Measurements from ENCODE around the gene FOXN3.
"Not testable (repeated sequence)": the region's sequence is repeated elsewhere in the genome, so short reads cannot be mapped to it uniquely, and the experiment has no call there.

Gene FOXN3

DNA sequence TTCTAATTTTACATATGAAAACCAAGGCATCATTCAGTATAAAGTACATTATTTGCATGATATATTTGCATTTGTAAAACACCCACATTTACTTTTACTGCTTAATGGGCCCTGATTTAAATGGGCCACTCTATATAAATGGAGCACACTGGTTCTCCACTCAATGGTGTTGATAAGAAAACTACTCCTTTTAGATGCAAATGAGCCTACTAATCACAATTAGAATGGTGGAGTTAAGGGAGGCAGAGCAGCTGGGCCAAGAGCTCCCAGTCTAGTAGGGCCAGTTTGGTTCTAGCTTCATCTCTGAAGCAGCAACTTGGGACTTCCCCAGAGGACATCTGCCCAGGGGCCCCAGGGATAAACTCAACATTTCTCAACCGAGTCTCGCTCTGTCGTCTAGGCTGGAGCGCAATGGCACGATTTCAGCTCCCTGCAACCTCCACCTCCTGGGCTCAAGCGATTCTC, 120.7 kb downstream of the FOXN3 start:
- no peak for DNase-seq

DNA sequence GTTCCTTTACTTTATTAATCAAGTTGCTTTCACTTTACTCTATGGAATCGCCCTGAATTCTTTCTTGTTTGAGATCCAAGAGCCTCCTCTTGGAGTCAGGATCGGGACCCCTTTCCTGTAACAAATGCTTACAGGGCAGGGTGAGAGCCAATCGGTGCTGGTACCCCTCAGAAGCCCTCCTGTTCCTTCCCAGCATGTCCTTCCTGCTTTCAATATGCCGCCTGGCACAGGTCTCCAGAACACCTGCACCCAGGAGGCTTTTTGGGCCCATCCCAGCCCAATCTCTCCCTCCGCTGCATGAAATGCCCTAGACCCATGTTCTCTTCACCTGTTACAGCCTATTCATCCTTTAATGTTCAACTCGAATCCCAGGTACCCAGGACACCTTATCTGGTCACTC, 122.2 kb downstream of the FOXN3 start:
- no peak for DNase-seq

GRCh38 chr14:89294469-89294868, 122.6 kb downstream of the FOXN3 start:
- not testable (repeated sequence) for DNase-seq

GRCh38 chr14:89294060-89294459, 123.0 kb downstream of the FOXN3 start:
- no peak for DNase-seq

DNA sequence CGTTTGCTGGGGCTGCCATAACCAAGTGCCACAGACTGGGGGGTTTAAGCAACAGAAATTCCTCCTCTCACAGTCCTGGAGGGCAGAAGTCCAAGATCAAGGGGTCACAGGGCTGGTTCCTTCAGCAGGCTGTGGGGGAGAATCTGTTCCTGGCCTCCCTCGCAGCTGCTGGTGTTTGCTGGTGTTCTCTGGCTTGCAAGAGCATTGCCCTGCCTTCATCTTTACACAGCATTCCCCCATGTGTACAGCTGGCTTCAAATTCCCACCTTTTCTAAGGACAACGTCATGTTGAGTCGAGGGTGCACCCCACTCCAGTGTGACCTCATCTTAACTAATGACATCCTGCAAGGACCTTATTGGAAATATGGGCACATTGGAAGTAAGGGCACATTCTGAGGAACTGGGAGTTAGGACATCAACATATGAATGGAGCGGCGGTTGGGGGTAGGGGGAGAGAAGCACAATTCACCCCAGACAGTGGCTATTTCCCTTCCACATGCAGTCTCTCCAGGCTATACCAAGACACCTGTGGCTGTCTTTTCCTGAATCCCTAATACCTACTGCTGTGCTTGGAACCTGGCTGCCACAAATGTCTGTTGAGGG, 123.6 kb downstream of the FOXN3 start:
- no peak for DNase-seq

- DNase-seq = no peak
These were observed 124.3 kb downstream of the FOXN3 start for GRCh38 chr14:89292579-89293313.

- no peak for DNase-seq
These were observed 125.6 kb downstream of the FOXN3 start for GRCh38 chr14:89291351-89291940.

DNA sequence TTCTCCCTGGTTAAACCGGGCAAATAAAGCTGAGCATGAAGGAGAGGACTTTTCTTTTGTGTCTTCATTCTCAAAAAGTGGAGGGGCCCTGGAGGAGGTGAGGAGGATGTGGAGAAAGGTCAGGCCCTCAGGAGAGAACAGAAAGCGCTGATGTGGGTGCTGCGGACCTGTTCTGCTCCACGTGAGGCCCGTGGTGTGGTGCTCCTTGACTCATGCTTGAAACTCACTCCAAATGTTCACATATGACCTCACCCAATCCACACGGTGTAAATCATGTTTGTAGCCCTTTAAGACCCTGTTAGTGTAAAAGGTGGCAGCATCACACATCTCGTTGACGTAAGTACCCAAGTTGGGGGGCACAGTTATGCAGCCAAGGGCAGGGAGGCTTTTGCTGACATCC, 126.2 kb downstream of the FOXN3 start:
- DNase-seq = no peak

DNA sequence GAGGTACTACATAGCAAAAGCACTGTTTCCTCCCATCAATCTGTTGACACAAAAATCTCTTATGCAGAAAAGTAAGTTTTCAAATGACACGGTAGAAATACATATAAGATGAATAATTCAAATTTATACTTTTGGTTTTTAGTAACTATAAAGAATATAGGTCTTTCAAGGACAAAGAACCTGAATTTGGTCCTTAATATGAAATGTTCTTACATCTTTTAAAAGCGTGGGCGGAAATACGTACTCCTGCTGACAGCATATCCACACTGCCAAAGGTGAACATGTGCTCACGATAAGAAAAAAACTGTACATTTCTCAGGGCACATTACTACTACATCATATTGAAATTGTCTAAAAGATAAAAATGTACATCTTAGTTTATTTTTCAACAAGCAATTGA, 127.6 kb downstream of the FOXN3 start:
- DNase-seq = no peak

DNA sequence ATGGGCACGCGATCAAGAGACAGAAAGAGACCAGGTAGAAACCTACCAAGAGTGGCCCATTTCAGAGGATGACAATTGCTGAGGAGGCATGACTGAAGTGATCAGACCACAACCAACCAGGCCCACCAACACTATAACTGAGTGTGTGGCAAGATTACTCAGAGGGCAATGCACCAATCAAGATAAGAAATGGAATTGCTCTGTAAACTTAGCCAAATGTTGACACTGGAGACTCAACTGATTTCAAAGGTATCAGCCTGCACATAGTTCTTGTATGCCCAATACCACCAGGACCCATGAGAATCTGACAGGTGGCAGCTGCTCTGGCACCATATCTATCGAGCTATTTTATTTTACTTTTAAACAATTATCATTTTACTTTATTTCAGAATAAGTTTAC, 128.9 kb downstream of the FOXN3 start:
- DNase-seq = no peak

DNA sequence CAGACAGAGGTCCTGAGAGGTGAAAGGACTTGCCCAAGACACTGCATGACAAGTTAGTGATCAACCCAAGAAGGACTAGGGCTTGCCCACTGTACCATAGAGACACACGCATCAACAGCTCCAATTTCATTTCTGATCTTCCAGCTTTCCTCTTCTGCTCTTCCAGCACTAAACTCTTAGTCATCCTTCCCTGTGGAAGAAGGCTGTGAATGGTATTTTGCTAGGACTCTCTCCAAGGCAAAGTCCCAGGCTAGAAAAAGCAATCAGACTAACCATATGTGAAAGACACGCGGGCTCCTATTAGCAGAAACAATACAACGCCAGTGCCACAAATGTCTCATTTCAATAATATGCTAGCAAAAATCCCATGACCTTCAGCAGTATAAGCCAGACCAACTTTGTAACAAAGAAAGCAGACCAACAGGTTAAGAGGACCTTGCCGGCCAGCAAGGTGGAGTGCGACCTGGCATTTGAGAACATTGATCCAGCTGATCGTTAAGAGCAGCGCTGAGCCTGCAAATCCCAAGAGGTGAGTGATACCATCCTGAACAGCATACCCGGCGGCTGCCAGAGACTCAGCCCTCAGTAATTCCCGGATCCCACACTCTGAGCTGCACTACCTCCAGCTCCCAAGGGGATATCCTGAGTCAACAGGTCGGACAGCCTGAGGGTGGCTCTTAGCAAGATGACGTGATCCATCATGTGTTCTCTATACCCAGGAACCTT, 132.5 kb downstream of the FOXN3 start:
- DNase-seq = no peak

DNA sequence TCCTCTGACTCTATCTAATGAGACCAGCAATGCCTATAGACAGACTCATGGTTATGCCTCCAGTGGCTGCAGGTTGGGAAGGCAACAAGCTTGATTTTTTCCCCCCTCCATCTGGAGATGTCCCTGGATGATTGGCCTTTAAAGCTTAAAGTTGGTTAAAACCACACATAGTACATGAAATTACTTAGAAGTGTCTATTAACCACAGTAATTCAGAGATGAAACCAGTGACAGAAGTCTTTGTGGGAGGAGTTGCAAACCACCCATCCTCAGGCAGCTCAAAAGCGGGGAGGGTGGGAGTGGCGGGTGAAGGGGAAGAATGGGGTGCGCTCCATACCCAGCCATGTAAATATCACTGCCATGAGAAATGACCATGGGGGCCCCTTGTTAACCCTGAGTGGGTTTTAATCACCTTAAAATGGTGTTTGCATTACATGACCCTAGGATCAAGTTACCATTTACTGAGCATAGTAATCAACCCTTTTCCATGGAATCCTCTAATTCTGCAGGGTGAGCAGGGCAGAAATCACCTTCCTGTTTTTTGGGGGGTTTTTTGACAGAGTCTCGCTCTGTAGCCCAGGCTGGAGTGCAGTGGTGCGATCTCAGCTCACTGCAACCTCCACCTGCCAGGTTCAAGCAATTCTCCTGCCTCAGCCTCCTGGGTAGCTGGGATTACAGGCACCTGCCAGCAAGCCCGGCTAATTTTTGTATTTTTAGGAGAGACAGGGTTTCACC, 133.5 kb downstream of the FOXN3 start:
- DNase-seq = no peak

- no peak for DNase-seq
These were observed 134.8 kb downstream of the FOXN3 start for GRCh38 chr14:89282191-89282590.

DNA sequence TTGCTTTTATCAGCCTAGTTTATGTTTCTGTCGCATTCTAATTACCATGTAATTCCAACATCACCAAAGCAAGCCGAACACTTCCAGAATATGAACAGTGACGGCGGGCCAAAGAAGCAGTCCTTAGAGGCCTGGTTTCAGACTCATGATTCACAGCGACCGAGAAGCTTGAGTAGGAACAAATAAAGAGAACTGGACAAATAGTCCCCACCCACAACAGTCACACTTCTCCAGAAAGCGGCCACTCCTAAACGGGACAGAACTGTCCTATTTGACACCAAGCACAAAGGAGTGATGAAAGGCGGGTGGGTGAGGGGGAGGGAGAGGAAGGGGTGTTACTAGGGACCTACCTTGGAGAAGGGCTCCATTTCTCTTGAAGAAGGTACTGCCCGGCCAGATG, 136.4 kb downstream of the FOXN3 start:
- no peak for DNase-seq

- no peak for DNase-seq
These were observed 137.3 kb downstream of the FOXN3 start for GRCh38 chr14:89279649-89280232.

- DNase-seq = peak; percentile 96
These were observed 139.8 kb downstream of the FOXN3 start for GRCh38 chr14:89277203-89277602.

- no peak for DNase-seq
These were observed 140.5 kb downstream of the FOXN3 start for GRCh38 chr14:89276424-89276975.

GRCh38 chr14:89270439-89271227, 146.4 kb downstream of the FOXN3 start:
- no peak for DNase-seq

DNA sequence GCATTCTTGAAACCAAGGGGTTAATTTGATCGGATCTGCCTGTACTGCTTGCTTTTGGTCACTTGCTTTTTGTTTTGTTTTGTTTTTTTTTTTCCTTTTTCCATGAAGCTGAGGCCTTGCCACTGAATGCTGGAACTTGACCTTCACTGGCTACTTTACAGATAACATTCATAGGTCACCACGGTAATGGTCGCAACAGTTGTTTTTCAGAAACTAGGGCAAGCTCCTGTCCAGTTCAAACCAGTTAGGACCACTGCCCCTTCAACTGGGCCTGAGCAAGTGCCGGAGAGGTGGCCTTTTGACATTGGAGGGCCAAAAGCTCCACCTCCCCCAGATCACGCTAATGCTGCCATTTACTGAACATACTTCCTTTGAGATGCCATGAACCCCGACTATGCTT, 147.6 kb downstream of the FOXN3 start:
- no peak for DNase-seq

GRCh38 chr14:89268514-89268913, 148.5 kb downstream of the FOXN3 start:
- no peak for DNase-seq

GRCh38 chr14:89267656-89268055, 149.4 kb downstream of the FOXN3 start:
- no peak for DNase-seq
